ENCODE data around the gene CDH4. TPM values are rescaled to one million over a fixed set of nuclear protein-coding genes. Genes with fewer than 3 reads are reported as not detected.

Gene CDH4
- total RNA-seq, 1 donor from 2014 or later: 0.99 TPM

DNA sequence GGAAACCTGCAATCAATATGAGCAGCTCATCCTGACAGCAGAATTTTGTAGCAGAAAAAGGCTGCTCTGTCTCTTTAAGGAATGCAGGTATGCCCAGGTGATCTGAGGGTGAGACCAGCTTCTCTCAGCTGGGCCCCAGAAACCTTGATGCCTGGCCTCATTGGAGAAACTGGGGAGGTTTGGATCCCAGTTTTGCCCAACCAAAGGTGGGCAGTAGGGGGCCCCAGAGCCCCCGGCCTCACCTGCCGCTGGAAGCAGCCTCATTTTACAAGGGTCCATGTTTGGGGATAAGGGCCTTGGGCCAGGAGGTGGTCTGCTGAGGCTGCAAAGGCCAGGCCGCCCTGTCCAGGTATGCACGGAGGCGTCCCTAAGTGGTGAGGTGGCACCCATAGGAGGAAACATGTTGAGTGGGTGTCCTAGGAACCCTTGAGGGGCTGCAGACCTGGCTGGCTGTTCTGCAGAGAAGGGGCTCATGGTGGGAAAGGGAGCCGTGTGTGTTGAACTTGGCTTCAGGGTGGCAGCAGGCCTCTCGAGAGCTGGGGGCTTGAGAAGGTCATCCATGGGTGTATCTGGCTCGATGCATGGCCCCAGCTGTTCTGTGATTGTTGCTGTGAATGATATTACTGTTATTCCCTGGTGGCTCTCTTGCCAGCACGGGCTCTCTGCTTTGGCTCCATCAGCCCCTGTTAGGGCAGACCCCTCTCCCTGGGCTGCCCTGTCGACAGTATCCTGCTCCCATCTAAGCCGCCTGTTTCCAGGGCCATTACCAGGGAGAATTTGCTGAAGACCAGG, 208.4 kb downstream of the CDH4 start:
- H3K36me3 Mint-ChIP-seq (ENCODE audit: low read depth): no peaks in the 10 kb centered on the region
- no peak overlapping the region for H3K27ac Mint-ChIP-seq (ENCODE audit: unreplicated experiment)
- no peak overlapping the region for H3K4me3 Mint-ChIP-seq (ENCODE audit: unreplicated experiment)
- H3K4me1 Mint-ChIP-seq (ENCODE audit: low read depth): no peaks in the 10 kb centered on the region
- TF ChIP-seq, protein P1, sequence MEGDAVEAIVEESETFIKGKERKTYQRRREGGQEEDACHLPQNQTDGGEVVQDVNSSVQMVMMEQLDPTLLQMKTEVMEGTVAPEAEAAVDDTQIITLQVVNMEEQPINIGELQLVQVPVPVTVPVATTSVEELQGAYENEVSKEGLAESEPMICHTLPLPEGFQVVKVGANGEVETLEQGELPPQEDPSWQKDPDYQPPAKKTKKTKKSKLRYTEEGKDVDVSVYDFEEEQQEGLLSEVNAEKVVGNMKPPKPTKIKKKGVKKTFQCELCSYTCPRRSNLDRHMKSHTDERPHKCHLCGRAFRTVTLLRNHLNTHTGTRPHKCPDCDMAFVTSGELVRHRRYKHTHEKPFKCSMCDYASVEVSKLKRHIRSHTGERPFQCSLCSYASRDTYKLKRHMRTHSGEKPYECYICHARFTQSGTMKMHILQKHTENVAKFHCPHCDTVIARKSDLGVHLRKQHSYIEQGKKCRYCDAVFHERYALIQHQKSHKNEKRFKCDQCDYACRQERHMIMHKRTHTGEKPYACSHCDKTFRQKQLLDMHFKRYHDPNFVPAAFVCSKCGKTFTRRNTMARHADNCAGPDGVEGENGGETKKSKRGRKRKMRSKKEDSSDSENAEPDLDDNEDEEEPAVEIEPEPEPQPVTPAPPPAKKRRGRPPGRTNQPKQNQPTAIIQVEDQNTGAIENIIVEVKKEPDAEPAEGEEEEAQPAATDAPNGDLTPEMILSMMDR (IDR thresholded peaks at IDR 0.05): no peak
- H3K9me3 Mint-ChIP-seq (ENCODE audit: low read depth): peaks cover 5% of the 10 kb centered on the region
- H3K27me3 Mint-ChIP-seq (ENCODE audit: low read depth): peaks cover 6% of the 10 kb centered on the region
- no peak for DNase-seq (ENCODE audit: low spot score)

DNA sequence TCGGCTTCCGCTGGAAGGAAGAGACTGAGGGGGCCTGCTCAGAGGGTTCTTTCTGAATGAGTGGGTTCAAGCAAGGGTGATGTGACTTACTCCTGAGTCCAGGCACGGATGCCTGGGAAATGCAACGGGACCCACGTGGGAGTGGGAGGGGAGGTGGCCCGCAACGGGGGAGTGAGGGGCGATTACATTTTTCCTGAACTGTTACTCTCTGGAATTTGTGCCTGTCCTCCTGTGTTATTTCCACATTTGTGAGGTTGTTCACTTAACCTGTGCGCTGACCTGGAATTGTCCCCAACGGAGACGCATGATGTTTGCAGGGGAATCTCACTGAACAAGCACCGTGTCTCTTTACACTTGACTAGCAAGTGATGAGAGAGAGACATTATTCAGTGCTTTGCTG, 209.4 kb downstream of the CDH4 start:
- TF ChIP-seq, protein P1 (IDR thresholded peaks at IDR 0.05): no peak
- no peak for DNase-seq (ENCODE audit: low spot score)
- no peak overlapping the region for H3K4me3 Mint-ChIP-seq (ENCODE audit: unreplicated experiment)
- H3K27me3 Mint-ChIP-seq (ENCODE audit: low read depth): peaks cover 6% of the 10 kb centered on the region
- H3K4me1 Mint-ChIP-seq (ENCODE audit: low read depth): no peaks in the 10 kb centered on the region
- H3K27ac Mint-ChIP-seq (ENCODE audit: unreplicated experiment): no peak overlapping the region
- H3K9me3 Mint-ChIP-seq (ENCODE audit: low read depth): peaks cover 5% of the 10 kb centered on the region
- H3K36me3 Mint-ChIP-seq (ENCODE audit: low read depth): no peaks in the 10 kb centered on the region

DNA sequence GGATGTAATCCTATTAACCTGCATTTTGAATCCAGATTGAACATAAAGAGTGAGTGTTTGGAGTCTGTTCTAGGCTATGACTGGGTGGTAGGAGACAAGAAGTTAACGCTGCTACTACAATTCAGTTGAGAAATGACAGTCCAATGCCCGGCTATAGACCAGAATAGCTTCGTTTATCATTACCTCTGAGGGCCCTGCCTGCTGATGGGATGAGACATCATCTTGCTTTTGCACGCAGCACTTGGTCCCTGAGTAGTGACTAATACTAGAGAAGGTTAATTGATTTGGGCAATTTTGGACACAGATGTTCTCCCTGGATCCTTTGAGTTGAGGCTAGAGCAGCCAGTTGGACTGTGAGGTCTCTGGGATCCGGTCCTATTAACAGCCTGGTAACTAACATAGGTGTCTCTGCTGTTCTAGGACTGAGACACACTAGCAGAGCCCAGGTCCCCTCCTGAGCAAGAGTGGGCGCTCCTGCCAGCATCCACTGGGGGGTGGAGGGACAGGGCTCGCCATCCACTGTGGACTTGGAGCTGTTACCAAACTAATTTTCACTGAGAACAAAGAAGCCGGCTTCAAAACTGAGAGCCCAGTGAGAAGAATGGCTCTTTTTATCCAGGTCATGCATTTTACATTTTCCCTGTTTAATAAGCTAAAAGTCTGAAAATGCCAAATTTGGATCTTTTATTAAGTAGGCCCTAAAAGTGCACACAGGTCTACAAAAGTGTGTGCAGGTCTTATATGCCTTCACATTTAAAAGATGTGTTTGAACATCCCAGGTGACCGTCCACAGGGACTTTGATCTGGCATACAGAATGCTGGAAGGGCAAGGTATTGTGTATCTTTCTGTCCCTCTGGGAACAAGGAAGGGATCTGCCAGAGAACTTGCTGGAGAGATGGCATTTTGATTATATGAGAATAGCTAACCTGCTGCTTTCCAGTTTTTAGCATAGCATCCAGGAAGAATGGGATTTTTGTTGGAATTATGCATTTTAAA, 212.5 kb downstream of the CDH4 start:
- no peak overlapping the region for H3K27ac Mint-ChIP-seq (ENCODE audit: unreplicated experiment)
- no peak for DNase-seq (ENCODE audit: low spot score)
- no peak overlapping the region for H3K4me3 Mint-ChIP-seq (ENCODE audit: unreplicated experiment)
- peaks cover 9% of the 10 kb centered on the region for H3K27me3 Mint-ChIP-seq (ENCODE audit: low read depth)
- TF ChIP-seq, protein P1 (IDR thresholded peaks at IDR 0.05): no peak
- H3K36me3 Mint-ChIP-seq (ENCODE audit: low read depth): no peaks in the 10 kb centered on the region
- H3K4me1 Mint-ChIP-seq (ENCODE audit: low read depth): no peaks in the 10 kb centered on the region
- H3K9me3 Mint-ChIP-seq (ENCODE audit: low read depth): peaks cover 8% of the 10 kb centered on the region

DNA sequence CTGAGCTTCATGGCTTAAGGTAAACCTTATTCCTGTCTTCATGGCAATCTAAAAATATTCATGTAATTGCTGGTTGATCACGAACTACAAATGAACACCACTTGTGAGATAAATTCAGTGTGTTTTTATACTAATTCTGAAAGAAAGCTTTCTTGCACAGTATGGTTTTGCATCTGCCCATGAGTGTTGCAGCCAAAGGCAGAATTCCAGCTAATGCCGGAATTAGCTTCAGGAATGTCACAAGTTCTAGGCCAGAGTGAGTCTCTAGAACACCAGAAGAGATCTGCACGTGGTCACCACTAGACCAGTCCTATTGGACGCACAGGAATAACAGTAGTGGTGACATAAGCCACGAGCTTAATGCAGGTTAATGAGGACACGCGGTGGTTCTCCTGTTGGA, 223.7 kb downstream of the CDH4 start:
- H3K4me3 Mint-ChIP-seq (ENCODE audit: unreplicated experiment): no peak overlapping the region
- peaks cover 26% of the 10 kb centered on the region for H3K27me3 Mint-ChIP-seq (ENCODE audit: low read depth)
- H3K36me3 Mint-ChIP-seq (ENCODE audit: low read depth): no peaks in the 10 kb centered on the region
- H3K9me3 Mint-ChIP-seq (ENCODE audit: low read depth): peaks cover 6% of the 10 kb centered on the region
- no peaks in the 10 kb centered on the region for H3K4me1 Mint-ChIP-seq (ENCODE audit: low read depth)
- TF ChIP-seq, protein P1 (IDR thresholded peaks at IDR 0.05): no peak
- no peak for DNase-seq (ENCODE audit: low spot score)
- H3K27ac Mint-ChIP-seq (ENCODE audit: unreplicated experiment): no peak overlapping the region

DNA sequence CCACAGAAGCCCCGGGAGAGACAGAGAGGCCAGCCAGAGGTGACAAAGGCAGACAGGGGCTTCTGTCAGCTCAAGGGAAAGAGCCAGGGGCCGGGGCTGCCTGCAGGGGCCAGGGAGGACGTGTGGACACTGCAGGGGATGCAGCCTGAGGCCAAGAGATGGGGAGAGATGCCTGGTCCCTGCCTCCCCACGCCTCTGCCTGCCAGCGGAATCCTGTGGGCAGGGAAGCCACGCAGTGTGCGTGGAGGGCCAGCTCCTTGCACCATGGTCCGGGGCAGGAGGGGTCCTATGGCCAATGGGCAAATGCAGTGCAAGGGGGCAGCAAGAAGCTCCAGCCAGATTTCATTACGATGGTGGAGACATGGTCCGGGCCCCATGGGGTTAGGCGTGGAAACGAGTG, 224.9 kb downstream of the CDH4 start:
- Mint-ChIP-seq H3K36me3 (ENCODE audit: low read depth) (no peaks in the 10 kb centered on the region), H3K4me3 (ENCODE audit: unreplicated experiment) (no peak overlapping the region), H3K27ac (ENCODE audit: unreplicated experiment) (no peak overlapping the region), H3K9me3 (ENCODE audit: low read depth) (peaks cover 6% of the 10 kb centered on the region), H3K4me1 (ENCODE audit: low read depth) (no peaks in the 10 kb centered on the region), H3K27me3 (ENCODE audit: low read depth) (peaks cover 23% of the 10 kb centered on the region)
- TF ChIP-seq, protein P1 (IDR thresholded peaks at IDR 0.05): no peak
- no peak for DNase-seq (ENCODE audit: low spot score)
